Gastroesophageal sphincter (tissue), 4 donors: ENCODE results near the gene TOX2. TPM values are rescaled to one million over a fixed set of nuclear protein-coding genes. Genes with fewer than 3 reads are reported as not detected.

ENCODE experiments used
- ATAC-seq: fragments of 150-250 bp; one replicate; pipeline ENCODE4 v1.9.1; 2016; ENCODE audit warnings: mild to moderate bottlenecking, moderate library complexity
- H3K27ac ChIP-seq, 4 donors: fragments of 200-600 bp; sonication (generic) in 3 of 4; 1 replicate in 3 of 4; 2 replicates in 1 of 4; pipeline ENCODE4 v1.5.1; 2016 to 2019
- H3K27me3 ChIP-seq: fragments of 200-600 bp; sonication (generic); one replicate; pipeline ENCODE4 v1.5.1; 2019
- H3K36me3 ChIP-seq, 2 donors: fragments of 200-600 bp; sonication (generic); one replicate each; pipeline ENCODE4 v1.5.1; 2019; ENCODE audit warnings: control low read depth in 1 of 2
- H3K4me1 ChIP-seq, 3 donors: fragments of 200-600 bp; sonication (generic); 1 replicate in 2 of 3; 2 replicates in 1 of 3; pipeline ENCODE4 v1.5.1; 2016 to 2019; ENCODE audit warnings: control low read depth in 2 of 3
- H3K4me3 ChIP-seq, 2 donors: fragments of 200-600 bp; sonication (generic); one replicate each; pipeline ENCODE4 v1.5.1; 2019; ENCODE audit warnings: mild to moderate bottlenecking in 1 of 2, moderate library complexity in 1 of 2
- H3K9me3 ChIP-seq, 3 donors: fragments of 200-600 bp; sonication (generic); one replicate each; pipeline ENCODE4 v1.5.1; 2017 to 2019; ENCODE audit warnings: control low read depth in 2 of 3
- EP300 ChIP-seq: sonication (generic); formaldehyde crosslinking; IDR thresholded peaks from one replicate; pipeline ENCODE4 v1.6.1; 2017; ENCODE audit warnings: antibody characterized with exemption, mild to moderate bottlenecking
- POLR2A ChIP-seq, 2 donors: fragments of 450-650 bp; IDR thresholded peaks; one replicate each; pipeline ENCODE4 v1.6.1; 2017; ENCODE audit warnings: antibody characterized with exemption in 2 of 2, mild to moderate bottlenecking in 2 of 2, moderate library complexity in 1 of 2
- POLR2AphosphoS5 ChIP-seq: sonication (generic); formaldehyde crosslinking; IDR thresholded peaks from one replicate; pipeline ENCODE4 v1.6.1; 2017; ENCODE audit warnings: antibody characterized with exemption
- WGBS, 2 donors: methylation state at CpG; one replicate each; pipeline ENCODE4 v1.1.5; 2018; ENCODE audit warnings: low coverage in 1 of 2; 5-methylcytosine and 5-hydroxymethylcytosine counted together
- total RNA-seq, 4 donors: library from RNA; depleted of rRNA; stranded (reverse); fragments of >200 nt; gene quantifications; one replicate each; pipeline ENCODE4 v1.1.0, GENCODE V29; 2016
- TF ChIP-seq, protein P1 (sequence below), 4 experiments: fragments of 200-600 bp in 2 of 4; fragments of 450-650 bp in 2 of 4; sonication (generic) in 1 of 4; IDR thresholded peaks; one replicate each; pipeline ENCODE4 v1.5.1; 2017 to 2019; ENCODE audit warnings: antibody characterized with exemption in 4 of 4, mild to moderate bottlenecking in 2 of 4, moderate library complexity in 2 of 4

Gene TOX2
- total RNA-seq, 4 donors from 2014 or later: 16.4 to 47.8 (median 40.3) TPM

- Histone ChIP-seq H3K27me3 (no peaks in the 10 kb centered on the region), H3K4me1 (peaks cover 0 to 12% (median 0%) of the 10 kb centered on the region in 3 donors), H3K36me3 (no peaks in the 10 kb centered on the region), H3K4me3 (no peak overlapping the region), H3K9me3 (peaks cover 0 to 13% (median 0%) of the 10 kb centered on the region in 3 donors), H3K27ac (no peak overlapping the region)
- ATAC-seq: no peak
- WGBS, 2 donors: 85 to 94% methylated on average over 5 of the region's 5 CpGs
- TF ChIP-seq EP300 (no peak), POLR2A (IDR thresholded peaks at IDR 0.05) (no peak), POLR2AphosphoS5 (no peak)
- TF ChIP-seq, protein P1, sequence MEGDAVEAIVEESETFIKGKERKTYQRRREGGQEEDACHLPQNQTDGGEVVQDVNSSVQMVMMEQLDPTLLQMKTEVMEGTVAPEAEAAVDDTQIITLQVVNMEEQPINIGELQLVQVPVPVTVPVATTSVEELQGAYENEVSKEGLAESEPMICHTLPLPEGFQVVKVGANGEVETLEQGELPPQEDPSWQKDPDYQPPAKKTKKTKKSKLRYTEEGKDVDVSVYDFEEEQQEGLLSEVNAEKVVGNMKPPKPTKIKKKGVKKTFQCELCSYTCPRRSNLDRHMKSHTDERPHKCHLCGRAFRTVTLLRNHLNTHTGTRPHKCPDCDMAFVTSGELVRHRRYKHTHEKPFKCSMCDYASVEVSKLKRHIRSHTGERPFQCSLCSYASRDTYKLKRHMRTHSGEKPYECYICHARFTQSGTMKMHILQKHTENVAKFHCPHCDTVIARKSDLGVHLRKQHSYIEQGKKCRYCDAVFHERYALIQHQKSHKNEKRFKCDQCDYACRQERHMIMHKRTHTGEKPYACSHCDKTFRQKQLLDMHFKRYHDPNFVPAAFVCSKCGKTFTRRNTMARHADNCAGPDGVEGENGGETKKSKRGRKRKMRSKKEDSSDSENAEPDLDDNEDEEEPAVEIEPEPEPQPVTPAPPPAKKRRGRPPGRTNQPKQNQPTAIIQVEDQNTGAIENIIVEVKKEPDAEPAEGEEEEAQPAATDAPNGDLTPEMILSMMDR (IDR thresholded peaks at IDR 0.05): no peak
These were observed 184.0 kb downstream of the TOX2 start for GRCh38 chr20:44098657-44099056.

DNA sequence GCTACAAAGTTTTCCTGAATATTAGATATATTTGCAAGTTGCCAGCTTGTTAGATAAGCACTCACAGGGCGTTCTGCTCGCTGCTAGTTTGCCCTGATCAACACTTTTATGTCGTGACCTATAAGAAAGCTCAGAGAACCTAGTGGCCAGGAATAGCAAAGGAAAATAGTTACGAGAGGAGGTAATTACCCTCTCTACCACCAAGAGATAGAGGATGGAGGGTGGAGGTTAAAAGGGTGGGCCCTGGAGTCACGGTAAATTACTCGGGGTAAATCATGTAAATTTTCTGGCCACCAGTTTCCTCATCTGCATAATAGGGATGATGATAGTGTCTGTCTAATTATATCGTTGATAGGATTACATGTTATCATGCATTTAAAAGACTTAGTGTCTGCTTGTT is 185.2 kb downstream of the TOX2 start:
- Histone ChIP-seq H3K27me3 (no peaks in the 10 kb centered on the region), H3K36me3 (no peaks in the 10 kb centered on the region), H3K27ac (no peak overlapping the region), H3K9me3 (peaks cover 0 to 14% (median 0%) of the 10 kb centered on the region in 3 donors), H3K4me1 (peaks cover 0 to 15% (median 0%) of the 10 kb centered on the region in 3 donors), H3K4me3 (no peak overlapping the region)
- ATAC-seq: no peak
- WGBS, 2 donors: 45 to 77% methylated on average over 4 to 7 of the region's 7 CpGs
- TF ChIP-seq EP300 (no peak), POLR2AphosphoS5 (no peak), POLR2A (IDR thresholded peaks at IDR 0.05) (no peak)
- TF ChIP-seq, protein P1 (IDR thresholded peaks at IDR 0.05): no peak

DNA sequence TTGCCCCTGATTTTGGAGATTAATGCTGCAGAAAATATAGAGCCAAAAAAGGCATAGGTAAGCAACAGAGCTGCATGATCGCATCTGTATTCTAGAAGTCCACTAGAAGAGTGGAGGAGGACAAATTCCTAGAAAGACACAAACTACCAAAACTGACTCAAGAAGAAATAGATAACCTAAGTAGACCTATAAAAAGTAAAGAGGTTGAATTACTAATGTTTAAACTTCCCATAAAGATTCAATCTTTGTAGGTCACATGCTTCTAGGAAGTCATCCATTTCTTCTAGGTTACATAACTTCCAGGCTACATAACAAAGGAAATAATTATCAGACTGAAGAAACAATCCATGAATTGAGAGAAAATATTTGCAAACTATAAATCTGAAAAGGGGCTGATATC is 187.9 kb downstream of the TOX2 start:
- WGBS, 2 donors: 86% methylated on average over 1 of the region's 1 CpG; no CpG with 5 or more reads in 1 of the 2 donors
- Histone ChIP-seq H3K9me3 (peaks cover 0 to 15% (median 0%) of the 10 kb centered on the region in 3 donors), H3K27ac (no peak overlapping the region), H3K4me3 (no peak overlapping the region), H3K36me3 (no peaks in the 10 kb centered on the region), H3K27me3 (no peaks in the 10 kb centered on the region), H3K4me1 (peaks cover 0 to 23% (median 0%) of the 10 kb centered on the region in 3 donors)
- ATAC-seq: no peak
- TF ChIP-seq EP300 (no peak), POLR2AphosphoS5 (no peak), POLR2A (IDR thresholded peaks at IDR 0.05) (no peak)
- TF ChIP-seq, protein P1 (IDR thresholded peaks at IDR 0.05): no peak

DNA sequence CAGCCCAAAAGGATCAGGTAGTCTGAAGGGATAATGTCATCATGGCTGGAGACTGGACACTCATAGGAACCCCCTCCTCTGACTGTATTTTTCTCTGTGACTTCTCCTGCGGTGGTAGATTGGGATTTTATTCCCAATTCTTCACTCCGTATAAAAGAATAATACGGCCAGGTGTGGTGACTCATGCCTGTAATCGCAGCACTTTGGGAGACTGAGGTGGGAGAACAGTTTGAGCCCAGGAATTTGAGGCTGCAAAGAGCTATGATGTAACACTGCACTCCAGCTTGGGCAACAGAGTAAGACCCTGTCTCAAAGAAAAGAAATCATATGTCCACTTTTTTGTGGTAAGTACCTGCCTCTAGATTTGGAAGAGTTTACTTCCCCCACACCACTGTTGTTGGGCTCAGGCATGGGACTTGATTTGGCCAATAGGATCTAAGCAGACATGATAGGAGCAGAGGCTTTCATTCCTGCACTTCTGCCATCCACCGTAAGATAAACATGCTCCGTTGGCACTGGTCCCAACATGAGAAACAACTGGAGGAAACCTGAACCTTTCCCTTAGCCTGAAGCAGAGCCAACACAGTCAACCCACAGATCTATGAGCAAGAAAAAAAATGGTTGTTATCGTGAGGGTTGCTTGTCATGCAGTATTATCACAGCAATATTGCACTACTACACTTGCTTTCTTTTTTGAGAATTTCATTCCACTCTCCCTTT is 190.3 kb downstream of the TOX2 start:
- Histone ChIP-seq H3K36me3 (no peaks in the 10 kb centered on the region), H3K4me3 (no peak overlapping the region), H3K9me3 (peaks cover 0 to 22% (median 0%) of the 10 kb centered on the region in 3 donors), H3K4me1 (peaks cover 0 to 13% (median 0%) of the 10 kb centered on the region in 3 donors), H3K27ac (no peak overlapping the region), H3K27me3 (no peaks in the 10 kb centered on the region)
- TF ChIP-seq POLR2AphosphoS5 (no peak), EP300 (no peak), POLR2A (IDR thresholded peaks at IDR 0.05) (no peak)
- TF ChIP-seq, protein P1 (IDR thresholded peaks at IDR 0.05): no peak
- peak; percentile 48 for ATAC-seq
- WGBS, 2 donors: 41 to 52% methylated on average over 5 to 6 of the region's 7 CpGs

DNA sequence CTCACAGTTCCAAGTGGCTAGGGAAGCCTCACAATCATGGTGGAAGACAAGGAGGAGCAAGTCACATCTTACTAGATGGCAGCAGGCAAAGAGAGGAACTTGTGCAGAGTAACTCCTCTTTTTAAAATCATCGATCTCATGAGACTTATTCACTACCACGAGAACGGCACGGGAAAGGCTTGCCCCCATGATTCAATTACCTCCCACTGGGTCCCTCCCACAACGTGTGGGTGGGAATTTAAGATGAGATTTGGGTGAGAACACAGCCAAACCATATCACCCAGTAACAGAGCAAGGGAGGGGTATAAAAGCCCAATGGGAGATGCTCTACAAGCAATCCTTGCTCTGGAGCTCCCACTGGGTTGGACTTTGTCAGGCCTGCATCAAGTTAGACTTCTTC is 192.0 kb downstream of the TOX2 start:
- no peak for TF ChIP-seq EP300
- TF ChIP-seq POLR2A (IDR thresholded peaks at IDR 0.05): no peak
- Histone ChIP-seq H3K4me3 (no peak overlapping the region), H3K36me3 (no peaks in the 10 kb centered on the region), H3K27ac (no peak overlapping the region), H3K4me1 (peaks cover 0 to 21% (median 0%) of the 10 kb centered on the region in 3 donors), H3K9me3 (peaks cover 0 to 22% (median 0%) of the 10 kb centered on the region in 3 donors), H3K27me3 (no peaks in the 10 kb centered on the region)
- no peak for ATAC-seq
- WGBS, 2 donors: 69 to 86% methylated on average over 4 to 5 of the region's 5 CpGs
